Measurements from ENCODE around the gene ANKRD31.
"Not testable (repeated sequence)": the region's sequence is repeated elsewhere in the genome, so short reads cannot be mapped to it uniquely, and the experiment has no call there.

Gene ANKRD31

GRCh38 chr5:75226916-75227315, 9.8 kb downstream of the ANKRD31 start:
- DNase-seq: no peak

- DNase-seq: no peak
These were observed 11.2 kb downstream of the ANKRD31 start for GRCh38 chr5:75225506-75225905.

DNA sequence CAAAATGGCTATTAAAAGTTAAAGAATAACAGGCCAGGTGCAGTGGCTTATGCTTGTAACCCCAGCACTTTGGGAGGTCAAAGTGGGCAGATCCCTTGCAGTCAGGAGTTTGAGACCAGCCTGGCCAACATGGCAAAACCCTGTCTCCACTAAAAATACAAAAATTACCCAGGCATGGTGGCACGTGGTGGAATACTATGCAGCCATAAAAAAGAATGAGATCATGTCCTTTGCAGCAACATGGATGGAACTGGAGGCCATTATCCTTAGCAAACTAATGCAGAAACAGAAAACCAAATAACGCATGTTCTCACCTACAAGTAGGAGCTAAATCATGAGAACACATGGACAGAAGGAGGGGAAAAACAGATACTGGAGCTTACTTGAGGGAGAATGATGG, 15.9 kb downstream of the ANKRD31 start:
- DNase-seq: not testable (repeated sequence)

DNA sequence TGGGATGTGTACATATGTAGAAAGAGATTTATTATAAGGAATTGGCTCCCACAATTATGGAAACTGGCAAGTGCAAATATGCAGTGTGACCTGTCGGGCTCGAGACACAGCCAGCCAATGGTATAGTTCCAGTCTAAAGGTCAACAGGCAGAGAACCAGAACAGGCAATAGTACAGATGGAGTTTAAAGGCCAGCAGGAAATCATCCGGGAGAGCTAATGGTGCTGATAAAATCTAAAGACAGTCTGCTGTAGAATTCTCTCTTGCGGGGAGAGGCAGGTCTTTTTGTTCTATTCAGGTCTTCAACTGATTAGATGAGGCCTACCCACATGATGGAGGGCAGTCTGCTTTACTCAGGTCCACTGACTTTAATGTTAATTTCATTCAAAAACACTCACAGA, 21.8 kb downstream of the ANKRD31 start:
- no peak for DNase-seq

GRCh38 chr5:75214409-75214808, 22.3 kb downstream of the ANKRD31 start:
- DNase-seq: no peak

- no peak for DNase-seq
These were observed 33.1 kb downstream of the ANKRD31 start for GRCh38 chr5:75203604-75204003.

DNA sequence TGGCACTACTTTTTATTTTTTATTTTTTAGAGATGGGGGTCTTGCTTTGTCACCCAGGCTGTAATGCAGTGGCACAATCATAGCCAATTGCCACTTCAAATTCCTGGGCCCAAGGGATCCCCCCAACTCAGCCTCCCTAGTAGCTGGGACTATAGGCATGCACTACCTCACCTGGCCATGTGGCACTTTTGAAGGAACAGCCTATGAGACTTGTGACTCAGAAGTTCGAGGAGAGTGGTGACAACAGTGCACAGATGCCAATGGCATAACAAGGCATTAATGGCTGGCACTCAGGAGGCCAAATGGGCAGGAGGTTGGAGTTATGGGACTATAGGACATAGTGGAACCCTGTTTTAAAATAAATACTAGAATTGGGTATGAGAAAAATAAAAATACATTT, 33.7 kb downstream of the ANKRD31 start:
- no peak for DNase-seq

- DNase-seq: no peak
These were observed 35.9 kb downstream of the ANKRD31 start for GRCh38 chr5:75200776-75201175.

- no peak for DNase-seq
These were observed 36.7 kb downstream of the ANKRD31 start for GRCh38 chr5:75199946-75200345.

GRCh38 chr5:75199071-75199470, 37.6 kb downstream of the ANKRD31 start:
- DNase-seq: no peak

DNA sequence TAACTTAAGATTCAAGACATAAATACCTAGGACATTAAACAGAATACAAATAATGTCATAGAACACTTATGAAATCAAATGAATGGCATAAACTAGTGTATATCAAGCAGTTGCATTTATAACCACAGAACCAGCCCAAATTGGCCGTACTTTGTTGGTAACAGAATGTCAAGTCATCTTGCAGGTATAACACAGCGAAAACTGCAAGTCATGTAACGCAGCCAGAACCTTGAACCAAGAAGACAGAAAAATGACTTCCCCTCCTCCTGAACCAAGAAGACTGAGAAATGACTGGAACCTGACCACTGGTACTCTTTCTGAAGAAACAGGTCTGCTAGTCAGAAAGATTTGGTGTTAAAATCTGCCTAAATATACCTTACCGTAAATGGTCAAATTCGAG, 38.9 kb downstream of the ANKRD31 start:
- no peak for DNase-seq

DNA sequence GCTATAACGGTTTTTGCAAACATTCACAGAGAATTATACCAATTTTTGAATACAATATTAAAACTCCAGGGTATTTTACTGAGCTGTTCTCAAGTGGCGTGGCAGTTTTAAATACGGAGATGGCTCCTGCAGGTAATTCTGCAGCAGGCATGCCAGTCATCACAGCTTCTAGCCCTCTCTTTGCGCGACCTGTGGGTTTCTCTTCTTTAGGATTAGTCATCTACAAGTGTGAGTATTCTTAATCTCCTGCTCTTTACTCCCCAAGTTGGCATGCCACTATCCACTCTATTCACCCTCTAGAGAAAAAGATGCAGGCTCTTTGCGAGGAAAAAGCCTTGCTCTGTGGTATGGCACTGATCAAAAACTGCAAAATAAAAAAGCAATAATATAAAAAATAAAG, 43.9 kb downstream of the ANKRD31 start:
- no peak for DNase-seq

DNA sequence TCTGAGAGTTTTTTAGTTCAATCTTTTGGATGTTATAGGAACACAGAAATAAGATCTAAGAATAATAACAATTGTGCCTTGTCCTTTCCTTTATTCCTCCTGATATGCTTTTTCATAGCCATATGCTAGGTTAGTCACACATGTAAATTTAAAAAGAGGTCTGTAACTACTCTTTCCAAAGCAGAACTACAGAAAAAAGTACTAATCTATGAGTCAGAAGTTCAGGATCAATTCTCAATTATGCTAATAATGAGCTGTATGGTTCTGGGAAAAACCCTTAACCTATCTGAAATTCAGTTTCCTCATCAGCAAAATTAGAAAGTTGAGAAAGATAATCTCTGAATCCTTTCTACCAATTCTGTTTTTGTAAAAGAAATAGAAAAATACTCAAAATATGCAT, 44.4 kb downstream of the ANKRD31 start:
- DNase-seq: no peak

- DNase-seq: no peak
These were observed 46.5 kb downstream of the ANKRD31 start for GRCh38 chr5:75190227-75190626.

GRCh38 chr5:75189353-75189752, 47.3 kb downstream of the ANKRD31 start:
- DNase-seq: no peak

DNA sequence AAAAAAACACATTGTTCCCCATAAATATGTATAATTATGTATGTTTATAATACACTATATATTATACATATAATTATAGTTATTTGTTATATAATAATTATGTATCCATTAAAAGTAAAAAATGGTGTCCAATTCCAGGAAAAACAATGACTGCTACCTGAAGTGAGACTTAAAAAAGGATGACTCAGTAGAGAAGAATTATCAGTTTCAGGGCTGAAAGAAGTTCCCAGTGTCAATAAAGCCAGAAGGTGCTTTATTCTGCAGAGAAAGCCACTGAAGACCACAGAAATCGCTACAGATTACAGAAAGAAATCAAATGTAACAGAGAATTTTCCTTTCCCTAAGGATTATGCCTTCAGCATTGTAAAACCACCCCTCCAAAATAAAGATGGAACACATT, 50.9 kb downstream of the ANKRD31 start:
- DNase-seq: no peak

- not testable (repeated sequence) for DNase-seq
These were observed 60.7 kb downstream of the ANKRD31 start for GRCh38 chr5:75176009-75176408.

- not testable (repeated sequence) for DNase-seq
These were observed 61.8 kb downstream of the ANKRD31 start for GRCh38 chr5:75174872-75175271.

DNA sequence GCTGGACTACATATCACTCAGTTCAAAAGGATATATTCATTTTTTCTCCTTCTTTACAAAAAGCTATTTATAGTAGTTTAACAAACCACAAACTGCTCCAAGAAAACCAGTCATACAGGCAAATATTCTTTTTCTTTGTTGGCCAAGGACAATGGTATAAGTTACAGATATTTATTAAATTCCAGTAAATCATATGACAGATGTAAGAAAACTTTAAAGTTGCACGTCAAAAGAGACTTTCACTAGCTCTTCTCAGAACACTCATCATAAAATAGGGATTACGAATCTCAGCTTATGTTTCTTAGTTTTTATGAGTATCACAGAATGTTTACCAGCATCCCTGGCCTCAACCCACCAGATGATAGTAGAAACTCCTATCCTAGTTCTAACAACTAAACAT, 67.2 kb downstream of the ANKRD31 start:
- no peak for DNase-seq

- DNase-seq: no peak
These were observed 68.5 kb downstream of the ANKRD31 start for GRCh38 chr5:75168026-75168735.

DNA sequence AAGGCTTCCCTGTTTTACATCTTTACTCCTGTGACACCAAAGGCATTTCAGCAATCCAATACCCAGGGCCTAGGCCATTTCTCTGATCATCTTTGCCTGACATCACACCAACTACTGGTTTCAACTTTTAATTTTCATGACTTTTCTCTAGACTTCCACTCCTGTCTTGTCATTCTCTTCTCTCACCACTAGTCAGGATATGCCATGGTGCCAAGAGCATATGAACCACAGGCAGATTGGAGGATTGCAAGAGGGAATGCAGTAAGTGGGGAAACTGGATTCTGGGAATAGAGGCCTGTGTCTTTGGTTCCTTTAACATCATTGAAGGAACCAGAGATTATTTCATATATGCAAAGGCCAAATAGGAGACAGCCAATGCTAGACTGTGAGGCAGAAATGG, 69.3 kb downstream of the ANKRD31 start:
- no peak for DNase-seq

GRCh38 chr5:75161508-75161907, 75.2 kb downstream of the ANKRD31 start:
- DNase-seq: not testable (repeated sequence)

DNA sequence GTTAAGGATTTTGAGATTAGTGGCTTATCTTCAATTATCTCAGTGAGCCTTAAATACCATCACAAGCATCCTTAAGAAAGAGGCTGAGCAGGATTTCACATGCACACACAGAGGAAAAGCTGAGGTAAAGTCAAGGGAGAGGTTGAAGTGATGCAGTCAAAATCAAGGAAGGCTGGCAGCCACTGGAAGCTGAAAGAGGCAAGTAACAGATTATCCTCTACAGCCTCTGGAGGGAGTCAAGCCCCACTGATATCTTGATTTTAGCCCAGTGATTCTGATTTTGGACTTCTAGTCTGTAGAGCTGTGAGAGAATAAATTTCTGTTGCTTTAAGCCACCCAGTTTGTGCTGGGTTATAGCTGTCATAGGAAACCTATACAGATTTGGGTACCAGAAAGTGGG, 80.1 kb downstream of the ANKRD31 start:
- DNase-seq: no peak

DNA sequence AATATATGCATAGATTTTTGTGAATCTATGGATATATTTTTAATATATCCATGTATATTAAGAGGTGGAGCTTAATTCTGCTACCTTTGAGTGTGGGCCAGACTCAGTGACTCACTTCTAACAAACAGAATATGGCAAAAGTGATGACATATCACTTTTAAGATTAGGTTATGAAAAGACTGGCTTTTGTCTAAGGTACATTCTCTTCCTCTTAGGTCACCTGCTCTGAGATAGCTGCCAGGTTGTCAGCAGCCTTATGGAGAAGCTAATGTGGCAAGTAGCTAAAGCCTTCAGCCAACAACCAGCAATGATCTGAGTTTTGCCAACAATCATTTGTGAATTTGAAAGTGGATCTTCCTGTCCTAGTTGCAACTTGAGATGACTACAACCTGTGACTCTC, 83.8 kb downstream of the ANKRD31 start:
- no peak for DNase-seq

GRCh38 chr5:75148051-75148450, 88.6 kb downstream of the ANKRD31 start:
- DNase-seq: no peak

Data from activated gamma-delta T cell (primary cell).